Muscle layer of colon (tissue), 2 donors: ENCODE results near the gene CTSF.

ENCODE experiments used
- H3K27ac ChIP-seq: one replicate; pipeline ENCODE4 v1.7.0; 2013; ENCODE audit warnings: low read depth, mild to moderate bottlenecking, low read length, moderate library complexity
- H3K27me3 ChIP-seq, 2 donors: one replicate each; pipeline ENCODE4 v1.7.0; 2013; ENCODE audit warnings: low read length in 2 of 2, mild to moderate bottlenecking in 2 of 2; ENCODE audit not compliant: insufficient read depth in 2 of 2, control insufficient read depth in 1 of 2
- H3K36me3 ChIP-seq: one replicate; pipeline ENCODE4 v1.7.0; 2013; ENCODE audit warnings: mild to moderate bottlenecking, low read length; ENCODE audit not compliant: insufficient read depth
- H3K4me1 ChIP-seq: one replicate; pipeline ENCODE4 v1.7.0; 2013; ENCODE audit warnings: mild to moderate bottlenecking, low read length; ENCODE audit not compliant: insufficient read depth
- H3K4me3 ChIP-seq, 2 donors: one replicate each; pipeline ENCODE4 v1.7.0; 2013; ENCODE audit warnings: low read length in 2 of 2, low read depth in 1 of 2, mild to moderate bottlenecking in 1 of 2, moderate library complexity in 1 of 2
- H3K9ac ChIP-seq: one replicate; pipeline ENCODE4 v1.7.0; 2013; ENCODE audit warnings: low read length
- H3K9me3 ChIP-seq: one replicate; pipeline ENCODE4 v1.7.0; 2013; ENCODE audit warnings: mild to moderate bottlenecking, low read length
- donor health status: abdominal sarcoma.
- donor health status: Adenocarcinoma of cecum.

The CTSF gene

DNA sequence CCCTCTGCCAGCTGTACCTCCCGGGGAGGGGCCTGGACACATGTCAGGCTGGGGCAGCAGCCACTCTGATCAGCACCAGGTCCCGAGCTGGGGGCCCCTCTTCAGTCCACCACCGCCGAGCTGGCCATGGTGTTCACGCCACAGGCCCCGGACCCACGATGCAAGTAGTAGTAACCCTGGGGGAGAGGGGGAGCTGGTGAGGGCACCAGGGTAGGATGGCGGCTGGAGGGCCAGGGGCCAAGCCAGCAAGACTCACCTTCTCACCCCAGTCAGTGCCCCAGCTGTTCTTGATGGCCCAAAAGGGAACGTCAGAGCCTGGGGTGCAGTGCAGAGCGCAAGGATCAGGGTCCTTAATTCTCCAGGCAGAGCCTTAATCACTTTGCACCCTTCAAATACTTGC, 4.6 kb downstream of the CTSF start:
- no peak overlapping the region for H3K4me3 ChIP-seq
- H3K36me3 ChIP-seq = peaks cover 4% of the 10 kb centered on the region
- peaks cover 16% of the 10 kb centered on the region for H3K4me1 ChIP-seq
- no peaks in the 10 kb centered on the region for H3K9me3 ChIP-seq
- H3K9ac ChIP-seq = no peak overlapping the region
- no peaks in the 10 kb centered on the region for H3K27me3 ChIP-seq
- H3K27ac ChIP-seq = no peak overlapping the region

DNA sequence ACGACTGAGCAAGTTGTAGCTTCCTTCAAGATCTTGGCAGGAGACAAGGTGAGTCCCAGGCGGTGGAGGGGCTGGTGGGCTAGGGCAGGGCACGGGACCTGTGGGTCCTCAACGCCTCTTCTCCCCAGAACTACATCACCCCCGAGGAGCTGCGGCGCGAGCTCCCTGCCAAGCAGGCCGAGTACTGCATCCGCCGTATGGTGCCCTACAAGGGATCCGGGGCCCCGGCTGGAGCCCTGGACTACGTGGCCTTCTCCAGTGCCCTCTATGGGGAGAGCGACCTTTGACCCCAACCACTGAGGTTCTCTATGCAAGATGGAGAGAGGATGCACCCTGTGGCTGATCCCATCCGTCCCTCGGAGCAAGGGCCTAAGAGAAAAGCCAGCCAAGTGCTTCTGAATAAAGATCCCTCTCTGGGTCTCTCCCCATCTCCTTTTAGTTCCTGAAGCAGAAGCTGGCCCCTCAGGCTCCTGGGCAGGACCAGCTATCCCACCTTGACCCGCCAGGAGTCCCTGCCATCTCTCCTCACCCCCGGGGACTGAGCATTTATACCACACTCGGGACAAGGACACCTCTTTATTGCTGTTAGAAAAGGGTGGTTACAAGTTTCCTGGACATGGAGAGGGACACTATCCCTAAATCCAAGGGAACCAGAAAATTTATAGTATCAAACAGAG, 5.4 kb downstream of the CTSF start:
- peaks cover 4% of the 10 kb centered on the region for H3K36me3 ChIP-seq
- no peaks in the 10 kb centered on the region for H3K9me3 ChIP-seq
- H3K27me3 ChIP-seq = no peaks in the 10 kb centered on the region
- H3K4me3 ChIP-seq = no peak overlapping the region
- H3K4me1 ChIP-seq = peaks cover 14% of the 10 kb centered on the region
- H3K9ac ChIP-seq = no peak overlapping the region
- H3K27ac ChIP-seq = no peak overlapping the region

DNA sequence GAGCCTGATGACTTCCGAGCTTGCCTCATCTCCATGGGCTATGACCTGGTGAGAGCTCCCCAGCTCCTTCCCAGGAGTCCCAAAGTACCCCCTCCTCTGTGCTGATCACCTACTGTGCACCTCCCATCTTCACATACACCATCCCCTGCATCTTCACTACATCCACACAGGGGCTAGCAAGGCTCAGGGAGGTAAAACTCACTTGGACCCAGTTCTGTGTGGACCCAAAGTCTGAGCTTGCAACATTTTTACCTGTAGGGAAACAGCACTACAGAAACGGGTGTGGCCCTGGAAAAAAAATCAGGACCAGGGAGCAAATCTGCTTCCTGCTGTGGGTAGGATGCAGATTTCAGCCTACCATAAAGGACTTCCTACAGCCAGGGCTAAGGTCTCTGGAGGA, 6.1 kb downstream of the CTSF start:
- Histone ChIP-seq H3K27me3 (no peaks in the 10 kb centered on the region), H3K36me3 (peaks cover 4% of the 10 kb centered on the region), H3K4me3 (no peak overlapping the region), H3K27ac (no peak overlapping the region), H3K4me1 (peaks cover 7% of the 10 kb centered on the region), H3K9ac (no peak overlapping the region), H3K9me3 (no peaks in the 10 kb centered on the region)

DNA sequence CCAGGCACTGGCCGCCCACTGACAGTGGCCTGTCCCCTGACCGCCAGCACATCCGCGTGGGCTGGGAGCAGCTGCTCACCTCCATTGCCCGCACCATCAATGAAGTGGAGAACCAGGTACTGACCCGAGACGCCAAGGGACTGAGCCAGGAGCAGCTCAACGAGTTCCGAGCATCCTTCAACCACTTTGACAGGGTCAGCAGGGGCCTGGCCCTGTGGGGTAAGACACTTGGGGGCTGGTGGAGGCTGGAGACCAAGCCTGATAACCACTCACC, 6.5 kb downstream of the CTSF start:
- H3K36me3 ChIP-seq = peaks cover 4% of the 10 kb centered on the region

DNA sequence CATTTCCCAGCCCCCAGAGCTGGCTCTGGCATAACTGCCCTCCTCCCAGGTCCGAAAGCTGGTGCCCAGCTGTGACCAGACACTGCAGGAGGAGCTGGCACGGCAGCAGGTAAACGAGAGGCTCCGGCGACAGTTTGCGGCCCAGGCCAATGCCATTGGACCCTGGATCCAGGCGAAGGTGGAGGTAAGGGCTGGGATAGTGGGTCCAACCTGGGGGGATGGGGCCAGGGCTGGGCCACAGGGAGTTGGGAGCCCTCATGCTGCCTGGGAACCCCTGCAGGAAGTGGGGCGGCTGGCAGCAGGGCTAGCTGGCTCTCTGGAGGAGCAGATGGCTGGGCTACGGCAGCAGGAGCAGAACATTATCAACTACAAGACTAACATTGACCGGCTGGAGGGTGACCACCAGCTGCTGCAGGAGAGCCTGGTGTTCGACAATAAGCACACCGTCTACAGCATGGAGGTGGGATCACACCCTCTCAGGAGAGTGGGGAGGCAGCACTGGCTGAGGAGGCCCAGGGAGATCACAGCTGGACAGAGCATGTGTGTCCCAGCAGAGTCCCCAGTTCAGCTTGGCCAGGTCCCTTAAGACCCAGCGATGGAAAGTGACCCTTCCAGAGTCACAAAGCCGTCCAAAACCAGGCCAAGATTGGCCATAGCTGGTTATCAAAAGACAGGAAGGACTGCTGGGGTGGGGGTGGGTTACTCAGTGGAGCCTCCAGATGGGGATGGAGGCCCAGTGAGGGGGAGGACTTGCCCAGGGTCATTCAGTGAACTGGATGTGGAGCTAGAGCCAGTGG, 7.0 kb downstream of the CTSF start:
- Histone ChIP-seq H3K36me3 (peaks cover 4% of the 10 kb centered on the region), H3K4me3 (no peak overlapping the region), H3K9me3 (no peaks in the 10 kb centered on the region), H3K4me1 (peaks cover 4% of the 10 kb centered on the region), H3K27me3 (no peaks in the 10 kb centered on the region), H3K27ac (no peak overlapping the region), H3K9ac (no peak overlapping the region)

More for the DNA sequence above, 6.5 kb downstream of the CTSF start:
- H3K4me1 ChIP-seq = peaks cover 4% of the 10 kb centered on the region
- H3K4me3 ChIP-seq = no peak overlapping the region
- H3K9ac ChIP-seq = no peak overlapping the region
- no peak overlapping the region for H3K27ac ChIP-seq
- no peaks in the 10 kb centered on the region for H3K27me3 ChIP-seq
- no peaks in the 10 kb centered on the region for H3K9me3 ChIP-seq

DNA sequence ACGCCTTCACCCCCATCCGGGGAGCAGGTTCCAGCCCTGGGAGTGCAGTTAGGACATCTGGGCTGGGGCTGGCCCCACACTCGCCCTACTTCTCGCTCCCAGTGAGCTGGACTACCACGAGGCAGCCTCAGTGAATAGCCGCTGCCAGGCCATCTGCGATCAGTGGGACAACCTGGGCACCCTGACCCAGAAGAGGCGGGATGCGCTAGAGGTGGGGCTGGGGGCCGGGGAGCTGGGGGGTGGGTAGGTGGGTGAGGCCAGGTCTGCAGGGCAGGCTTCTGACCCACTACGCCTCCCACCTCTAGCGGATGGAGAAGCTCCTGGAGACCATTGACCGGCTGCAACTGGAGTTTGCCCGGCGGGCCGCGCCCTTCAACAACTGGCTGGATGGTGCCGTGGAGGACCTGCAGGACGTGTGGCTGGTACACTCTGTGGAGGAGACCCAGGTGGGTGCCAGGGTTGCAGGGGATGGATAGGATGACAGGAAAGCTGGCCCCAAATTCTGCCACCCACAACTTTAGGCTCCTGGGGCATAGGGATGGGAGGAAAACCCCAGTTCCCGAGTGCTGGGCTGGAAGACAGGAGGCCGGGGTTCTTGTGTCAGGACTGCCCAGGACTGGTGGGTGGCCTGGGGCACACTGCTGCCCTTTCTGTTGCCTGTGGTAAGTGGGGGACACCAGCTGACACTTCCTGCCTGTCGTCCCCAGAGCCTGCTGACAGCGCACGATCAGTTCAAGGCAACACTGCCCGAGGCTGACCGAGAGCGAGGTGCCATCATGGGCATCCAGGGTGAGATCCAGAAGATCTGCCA, 8.3 kb downstream of the CTSF start:
- no peak overlapping the region for H3K4me3 ChIP-seq

DNA sequence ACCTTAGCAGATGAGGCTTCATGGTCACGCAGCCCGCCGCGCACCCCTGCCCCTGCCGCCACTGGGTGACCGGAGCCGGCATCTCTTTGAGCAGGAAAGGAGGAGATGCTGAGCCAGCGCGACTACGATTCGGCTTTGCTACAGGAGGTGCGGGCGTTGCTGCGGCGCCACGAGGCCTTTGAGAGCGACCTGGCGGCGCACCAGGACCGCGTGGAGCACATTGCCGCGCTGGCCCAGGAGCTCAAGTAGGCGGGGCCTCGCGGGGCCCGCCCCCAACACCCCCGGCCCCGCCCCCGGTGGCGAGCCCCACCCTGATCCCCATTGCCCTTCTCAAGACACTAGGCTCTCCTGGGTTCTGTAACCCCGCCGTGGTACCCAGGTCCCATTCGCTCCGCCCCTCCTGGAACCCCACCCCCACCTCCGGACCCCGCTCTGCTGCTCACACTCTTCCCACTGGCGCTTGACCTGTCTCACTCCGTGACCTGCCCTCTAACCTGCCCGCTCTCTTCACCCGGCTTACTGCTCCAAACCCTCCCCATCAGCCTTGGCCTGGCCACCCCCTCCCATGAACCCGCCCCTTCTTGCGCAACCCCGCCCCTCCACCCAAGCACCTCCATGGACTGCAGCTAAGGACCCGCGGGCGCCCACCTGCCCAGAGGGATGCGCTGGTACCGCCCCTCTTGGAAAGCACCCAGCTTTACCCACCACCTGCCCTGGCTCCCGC, 9.1 kb downstream of the CTSF start:
- peaks cover 4% of the 10 kb centered on the region for H3K4me1 ChIP-seq
- H3K9ac ChIP-seq = no peak overlapping the region
- H3K27me3 ChIP-seq = no peaks in the 10 kb centered on the region
- no peak overlapping the region for H3K4me3 ChIP-seq
- H3K9me3 ChIP-seq = no peaks in the 10 kb centered on the region
- no peak overlapping the region for H3K27ac ChIP-seq
- H3K36me3 ChIP-seq = no peaks in the 10 kb centered on the region

More for the DNA sequence above, 8.3 kb downstream of the CTSF start:
- Histone ChIP-seq H3K36me3 (no peaks in the 10 kb centered on the region), H3K4me1 (peaks cover 4% of the 10 kb centered on the region), H3K9me3 (no peaks in the 10 kb centered on the region), H3K27me3 (no peaks in the 10 kb centered on the region), H3K9ac (no peak overlapping the region), H3K27ac (no peak overlapping the region)

DNA sequence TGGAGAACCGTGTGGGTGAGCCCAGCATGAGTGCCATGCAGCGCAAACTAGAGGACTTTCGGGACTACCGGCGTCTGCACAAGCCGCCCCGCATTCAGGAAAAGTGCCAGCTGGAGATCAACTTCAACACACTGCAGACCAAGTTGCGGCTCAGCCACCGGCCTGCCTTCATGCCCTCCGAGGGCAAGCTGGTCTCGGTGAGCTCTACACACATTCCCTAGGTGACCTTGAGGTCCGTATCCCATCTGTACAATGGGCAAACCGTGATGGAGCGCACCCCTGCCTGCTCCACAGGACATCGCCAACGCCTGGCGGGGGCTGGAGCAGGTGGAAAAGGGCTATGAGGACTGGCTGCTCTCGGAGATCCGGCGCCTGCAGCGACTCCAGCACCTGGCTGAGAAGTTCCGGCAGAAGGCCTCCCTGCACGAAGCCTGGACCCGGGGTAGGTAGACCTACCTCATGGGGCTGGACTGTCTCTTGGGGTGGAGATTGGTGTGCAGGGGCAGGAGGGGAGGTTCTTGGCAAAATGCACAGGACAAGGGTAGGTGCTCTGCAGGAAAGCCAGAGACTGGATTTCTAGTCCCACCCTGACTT, 10.6 kb downstream of the CTSF start:
- Histone ChIP-seq H3K4me3 (no peak overlapping the region), H3K27ac (no peak overlapping the region), H3K9ac (no peak overlapping the region), H3K27me3 (no peaks in the 10 kb centered on the region), H3K36me3 (no peaks in the 10 kb centered on the region), H3K4me1 (peaks cover 4% of the 10 kb centered on the region), H3K9me3 (no peaks in the 10 kb centered on the region)

DNA sequence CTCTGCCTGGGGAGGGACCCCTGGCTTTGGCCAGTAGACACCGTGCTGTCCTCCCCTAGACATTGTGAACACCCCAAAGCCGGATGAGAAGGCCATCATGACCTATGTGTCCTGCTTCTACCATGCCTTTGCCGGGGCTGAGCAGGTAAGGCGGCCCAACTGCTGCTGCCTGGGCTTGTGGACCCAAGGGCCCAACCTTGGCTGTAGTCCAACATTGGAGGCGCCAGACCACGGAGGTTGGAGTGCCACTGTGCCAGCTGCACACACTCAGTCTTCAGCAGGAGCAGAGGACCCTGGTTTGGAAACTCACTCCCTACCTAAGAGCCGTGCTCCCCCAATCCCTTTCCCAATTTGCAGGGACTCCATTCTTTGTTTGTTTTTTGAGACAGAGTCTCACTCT, 12.3 kb downstream of the CTSF start:
- Histone ChIP-seq H3K36me3 (no peaks in the 10 kb centered on the region), H3K27me3 (no peaks in the 10 kb centered on the region), H3K4me3 (no peak overlapping the region), H3K9me3 (no peaks in the 10 kb centered on the region), H3K9ac (no peak overlapping the region), H3K4me1 (peaks cover 4% of the 10 kb centered on the region), H3K27ac (no peak overlapping the region)

DNA sequence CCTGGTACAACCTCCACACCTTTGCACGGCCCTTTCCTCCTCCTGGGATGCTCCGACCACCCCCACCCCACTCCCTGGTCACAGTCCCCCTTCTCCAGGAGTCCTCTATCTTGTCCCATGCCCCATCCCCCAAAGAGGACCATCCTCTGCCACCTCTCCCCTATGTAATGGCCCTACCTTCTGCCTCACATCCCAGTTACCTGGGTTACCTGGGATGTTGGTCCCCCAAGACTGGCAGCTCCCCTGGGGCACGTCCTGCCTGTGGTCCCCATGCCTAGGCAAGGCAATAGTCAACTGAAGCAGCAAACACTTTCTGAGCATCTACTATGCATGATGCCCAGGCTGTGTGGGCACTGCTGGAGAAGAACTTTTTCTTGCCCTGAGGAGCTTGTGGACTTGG, 13.0 kb downstream of the CTSF start:
- Histone ChIP-seq H3K36me3 (no peaks in the 10 kb centered on the region), H3K4me1 (peaks cover 4% of the 10 kb centered on the region), H3K27ac (no peak overlapping the region)

DNA sequence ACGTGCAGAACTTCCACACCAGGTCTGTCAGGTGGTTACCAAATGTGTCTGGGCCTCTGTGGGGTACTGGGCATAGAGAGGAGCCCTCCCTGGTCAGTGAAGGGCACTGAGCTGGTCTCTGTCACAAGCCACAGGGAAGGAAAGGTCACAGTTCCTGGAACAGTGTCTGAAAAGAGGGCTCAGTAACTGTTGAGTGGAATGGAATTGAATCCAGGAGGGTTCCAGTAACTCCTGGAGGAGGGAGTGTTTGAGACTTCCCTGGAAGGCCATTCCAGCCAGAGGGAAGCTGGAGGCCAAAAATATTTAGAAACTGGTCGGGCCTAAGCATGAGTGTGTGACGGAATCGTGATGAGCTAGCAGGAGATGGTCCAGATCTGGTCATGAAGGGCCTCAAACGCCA, 13.8 kb downstream of the CTSF start:
- Histone ChIP-seq H3K9me3 (no peaks in the 10 kb centered on the region), H3K4me1 (peaks cover 4% of the 10 kb centered on the region), H3K4me3 (no peak overlapping the region), H3K9ac (no peak overlapping the region), H3K36me3 (no peaks in the 10 kb centered on the region), H3K27ac (no peak overlapping the region), H3K27me3 (no peaks in the 10 kb centered on the region)

More for the DNA sequence above, 13.0 kb downstream of the CTSF start:
- no peaks in the 10 kb centered on the region for H3K9me3 ChIP-seq
- H3K27me3 ChIP-seq = no peaks in the 10 kb centered on the region
- no peak overlapping the region for H3K4me3 ChIP-seq
- H3K9ac ChIP-seq = no peak overlapping the region
